SK-N-SH treated with all-trans-retinoic acid at 6 μM for 48 hours (cell line): ENCODE measurements around the gene GAA.

Experiments used
- ATAC-seq: fragments of 200-7000 bp; cut with Tn5 transposase; 3 replicates; pipeline ENCODE4 v1.9.1; 2020; ENCODE audit warnings: mild to moderate bottlenecking, moderate library complexity
- ARNTL ChIP-seq: fragments of 450-650 bp; formaldehyde crosslinking; IDR thresholded peaks from 2 replicates; pipeline ENCODE4 v1.5.0; 2020; ENCODE audit warnings: low read depth, mild to moderate bottlenecking, moderate library complexity, borderline replicate concordance
- BACH2 ChIP-seq: fragments of 250-450 bp; sonication (Bioruptor Pico); IDR thresholded peaks from 2 replicates; pipeline ENCODE4 v1.9.0; 2021; ENCODE audit warnings: mild to moderate bottlenecking, borderline replicate concordance
- CSDC2 ChIP-seq: fragments of 250-450 bp; sonication (Bioruptor Pico); IDR thresholded peaks from 2 replicates; pipeline ENCODE4 v1.5.0; 2020; ENCODE audit warnings: mild to moderate bottlenecking, moderate library complexity
- ESRRG ChIP-seq: fragments of 250-450 bp; sonication (Bioruptor Pico); IDR thresholded peaks from 2 replicates; pipeline ENCODE4 v1.6.1; 2021; ENCODE audit warnings: mild to moderate bottlenecking
- GLIS3 ChIP-seq: fragments of 250-450 bp; sonication (Bioruptor Pico); IDR thresholded peaks from 2 replicates; pipeline ENCODE4 v1.5.0; 2020; ENCODE audit warnings: mild to moderate bottlenecking, moderate library complexity
- ISL1 ChIP-seq: fragments of 250-450 bp; sonication (Bioruptor Pico); IDR thresholded peaks from 2 replicates; pipeline ENCODE4 v2.1.2; 2022; ENCODE audit warnings: mild to moderate bottlenecking, moderate library complexity
- OSR1 ChIP-seq: fragments of 250-450 bp; sonication (Bioruptor Pico); IDR thresholded peaks from 2 replicates; pipeline ENCODE4 v1.8.0; 2022; ENCODE audit warnings: moderate library complexity, mild to moderate bottlenecking, inconsistent platforms
- PATZ1 ChIP-seq: fragments of 250-450 bp; sonication (Bioruptor Pico); IDR thresholded peaks from 2 replicates; pipeline ENCODE4 v1.8.0; 2020; ENCODE audit warnings: mild to moderate bottlenecking, moderate library complexity, borderline replicate concordance
- POU6F1 ChIP-seq: fragments of 250-450 bp; sonication (Bioruptor Pico); IDR thresholded peaks from 2 replicates; pipeline ENCODE4 v1.8.0; 2021; ENCODE audit warnings: low read depth, mild to moderate bottlenecking, moderate library complexity, borderline replicate concordance
- RARB ChIP-seq: fragments of 250-450 bp; sonication (Bioruptor Pico); IDR thresholded peaks from 2 replicates; pipeline ENCODE4 v1.8.0; 2021; ENCODE audit warnings: mild to moderate bottlenecking, moderate library complexity
- SNAI2 ChIP-seq: fragments of 250-450 bp; sonication (Bioruptor Pico); IDR thresholded peaks from 2 replicates; pipeline ENCODE4 v1.5.0; 2020; ENCODE audit warnings: mild to moderate bottlenecking, moderate library complexity
- TCF4 ChIP-seq: fragments of 250-450 bp; sonication (Bioruptor Pico); IDR thresholded peaks from 2 replicates; pipeline ENCODE4 v1.8.0; 2021; ENCODE audit warnings: mild to moderate bottlenecking, moderate library complexity, borderline replicate concordance
- ZC3H10 ChIP-seq: fragments of 250-450 bp; sonication (Bioruptor Pico); IDR thresholded peaks from 2 replicates; pipeline ENCODE4 v1.5.1; 2021; ENCODE audit warnings: mild to moderate bottlenecking, moderate library complexity
- ZFP30 ChIP-seq: fragments of 450-650 bp; formaldehyde crosslinking; IDR thresholded peaks from 2 replicates; pipeline ENCODE4 v1.5.0; 2022; ENCODE audit warnings: mild to moderate bottlenecking, moderate library complexity
- ZNF565 ChIP-seq: fragments of 450-650 bp; formaldehyde crosslinking; conservative IDR thresholded peaks from 2 replicates; pipeline ENCODE4 v1.5.0; 2020; ENCODE audit warnings: low read depth, mild to moderate bottlenecking, moderate library complexity
- ZNF8 ChIP-seq: fragments of 450-650 bp; formaldehyde crosslinking; IDR thresholded peaks from 2 replicates; pipeline ENCODE4 v1.5.0; 2020; ENCODE audit warnings: mild to moderate bottlenecking, moderate library complexity
- TF ChIP-seq, protein P1 (sequence below): fragments of 250-450 bp; sonication (Bioruptor Pico); IDR thresholded peaks from 2 replicates; pipeline ENCODE4 v1.5.1; 2021; ENCODE audit warnings: mild to moderate bottlenecking, moderate library complexity

Gene GAA

DNA sequence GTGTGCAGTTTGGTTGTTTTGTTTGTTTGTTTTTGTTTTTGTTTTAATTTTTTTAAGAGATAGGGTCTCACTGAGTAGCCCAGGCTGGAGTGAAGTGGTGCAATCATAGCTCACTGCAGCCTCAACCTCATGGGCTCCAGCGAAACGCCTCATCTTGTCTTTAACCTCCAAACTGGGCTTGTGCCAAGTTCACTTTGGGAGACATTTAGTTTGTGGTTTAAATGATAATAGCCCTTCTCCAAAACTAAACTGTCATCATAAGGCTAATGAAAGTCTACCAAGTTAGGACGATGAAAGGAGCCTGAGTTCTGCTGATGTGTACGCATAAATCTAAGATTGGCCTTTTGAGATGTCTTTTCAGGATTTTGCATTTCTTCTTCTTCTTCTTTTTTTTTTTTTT, 62.0 kb downstream of the GAA start (continued):
- TF ChIP-seq, protein P1, sequence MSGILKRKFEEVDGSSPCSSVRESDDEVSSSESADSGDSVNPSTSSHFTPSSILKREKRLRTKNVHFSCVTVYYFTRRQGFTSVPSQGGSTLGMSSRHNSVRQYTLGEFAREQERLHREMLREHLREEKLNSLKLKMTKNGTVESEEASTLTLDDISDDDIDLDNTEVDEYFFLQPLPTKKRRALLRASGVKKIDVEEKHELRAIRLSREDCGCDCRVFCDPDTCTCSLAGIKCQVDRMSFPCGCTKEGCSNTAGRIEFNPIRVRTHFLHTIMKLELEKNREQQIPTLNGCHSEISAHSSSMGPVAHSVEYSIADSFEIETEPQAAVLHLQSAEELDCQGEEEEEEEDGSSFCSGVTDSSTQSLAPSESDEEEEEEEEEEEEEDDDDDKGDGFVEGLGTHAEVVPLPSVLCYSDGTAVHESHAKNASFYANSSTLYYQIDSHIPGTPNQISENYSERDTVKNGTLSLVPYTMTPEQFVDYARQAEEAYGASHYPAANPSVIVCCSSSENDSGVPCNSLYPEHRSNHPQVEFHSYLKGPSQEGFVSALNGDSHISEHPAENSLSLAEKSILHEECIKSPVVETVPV = no peak
- no peak for TF ChIP-seq CSDC2
- TF ChIP-seq PATZ1 = no peak
- TF ChIP-seq ZC3H10 (CRISPR knock-in tag) = no peak
- no peak for TF ChIP-seq GLIS3 (CRISPR knock-in tag)

DNA sequence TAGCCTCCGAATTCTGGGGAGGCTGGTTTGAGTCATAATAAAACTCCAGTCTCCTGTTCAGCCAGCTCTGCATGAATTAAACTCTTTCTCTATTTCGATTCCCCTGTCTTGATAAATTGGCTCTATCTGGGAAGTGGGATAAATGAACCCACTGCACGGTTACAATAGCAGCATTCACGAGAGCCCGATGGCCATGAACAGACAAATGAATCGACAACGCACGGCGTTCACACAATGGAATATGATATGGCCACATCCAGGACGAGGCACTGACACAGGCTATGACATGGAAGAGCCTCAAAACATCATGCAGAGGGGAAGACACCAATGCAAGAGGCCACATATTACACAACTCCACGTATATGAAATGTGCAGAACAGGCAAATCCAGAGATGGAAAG, 62.8 kb downstream of the GAA start:
- no peak for ATAC-seq
- TF ChIP-seq ZC3H10 (CRISPR knock-in tag) (no peak), ZNF8 (CRISPR knock-in tag) (no peak), GLIS3 (CRISPR knock-in tag) (no peak), PATZ1 (no peak), POU6F1 (CRISPR knock-in tag) (no peak), ZFP30 (no peak)

- TF ChIP-seq BACH2 (CRISPR knock-in tag) (no peak), TCF4 (CRISPR knock-in tag) (no peak), ZFP30 (no peak), SNAI2 (CRISPR knock-in tag) (no peak), OSR1 (CRISPR knock-in tag) (no peak), ZNF565 (CRISPR knock-in tag) (no peak), RARB (CRISPR knock-in tag) (no peak), ESRRG (CRISPR knock-in tag) (no peak), ISL1 (no peak), ARNTL (CRISPR knock-in tag) (no peak), GLIS3 (CRISPR knock-in tag) (no peak), ZNF8 (CRISPR knock-in tag) (no peak)
- TF ChIP-seq, protein P1 = no peak
- no peak for ATAC-seq
These were observed 65.1 kb downstream of the GAA start for GRCh38 chr17:80166446-80166845.

- no peak for TF ChIP-seq ZNF8 (CRISPR knock-in tag)
- TF ChIP-seq ISL1 = no peak
- TF ChIP-seq POU6F1 (CRISPR knock-in tag) = no peak
- TF ChIP-seq ZNF565 (CRISPR knock-in tag) = no peak
- TF ChIP-seq PATZ1 = no peak
- no peak for ATAC-seq
These were observed 67.0 kb downstream of the GAA start for GRCh38 chr17:80168371-80168770.
